Glomerular visceral epithelial cell (primary cell): ENCODE data around the gene PHF19.
A peak's percentile ranks its signal among the peaks of the same experiment; 100 is the strongest.

Experiments
- DNase-seq: peaks from one replicate; pipeline ENCODE4 v3.0.0-alpha.2; 2016; ENCODE audit errors: extremely low spot score

Gene PHF19

GRCh38 chr9:120853198-120853597, 23.8 kb downstream of the PHF19 start:
- DNase-seq, result no peak

GRCh38 chr9:120852240-120853010, 24.6 kb downstream of the PHF19 start:
- DNase-seq, result peak; percentile 85

- no peak for DNase-seq
These were observed 25.5 kb downstream of the PHF19 start for GRCh38 chr9:120851449-120851848.

- DNase-seq, result no peak
These were observed 26.7 kb downstream of the PHF19 start for GRCh38 chr9:120850315-120850714.

- DNase-seq, result no peak
These were observed 30.1 kb downstream of the PHF19 start for GRCh38 chr9:120846906-120847305.

GRCh38 chr9:120846251-120846889, 30.6 kb downstream of the PHF19 start:
- DNase-seq, result no peak

- DNase-seq, result no peak
These were observed 31.7 kb downstream of the PHF19 start for GRCh38 chr9:120845255-120845654.

GRCh38 chr9:120842685-120843485, 34.1 kb downstream of the PHF19 start, which contains the start of gene PSMD5:
TSS of gene PSMD5 (minus strand) at chr9:120842922. CDS start at chr9:120842909, 13 bp downstream.
- peak; percentile 98 for DNase-seq

GRCh38 chr9:120841930-120842684, 34.9 kb downstream of the PHF19 start:
- peak; percentile 17 for DNase-seq

GRCh38 chr9:120839146-120839545, 37.8 kb downstream of the PHF19 start:
- DNase-seq, result no peak

- no peak for DNase-seq
These were observed 39.1 kb downstream of the PHF19 start for GRCh38 chr9:120837921-120838320.

GRCh38 chr9:120833325-120833724, 43.7 kb downstream of the PHF19 start:
- DNase-seq, result no peak

GRCh38 chr9:120832807-120833206, 44.2 kb downstream of the PHF19 start:
- DNase-seq, result no peak

- DNase-seq, result no peak
These were observed 46.1 kb downstream of the PHF19 start for GRCh38 chr9:120830865-120831264.

- no peak for DNase-seq
These were observed 46.8 kb downstream of the PHF19 start for GRCh38 chr9:120830151-120830550.

GRCh38 chr9:120829650-120830049, 47.3 kb downstream of the PHF19 start:
- DNase-seq, result no peak

- DNase-seq, result no peak
These were observed 56.9 kb downstream of the PHF19 start for GRCh38 chr9:120820095-120820494.

- no peak for DNase-seq
These were observed 58.4 kb downstream of the PHF19 start for GRCh38 chr9:120818595-120818994.

GRCh38 chr9:120815075-120815474, 61.9 kb downstream of the PHF19 start:
- no peak for DNase-seq

- DNase-seq, result no peak
These were observed 68.1 kb downstream of the PHF19 start for GRCh38 chr9:120808931-120809330.

- no peak for DNase-seq
These were observed 69.2 kb downstream of the PHF19 start for GRCh38 chr9:120807607-120808379.
